Ectodermal cell (in vitro differentiated cells): ENCODE results near the gene ENAH.

Experiments
- H3K27ac ChIP-seq: 2 replicates; pipeline ENCODE4 v1.7.0; 2013; ENCODE audit warnings: mild to moderate bottlenecking, low read depth, low read length; ENCODE audit not compliant: insufficient read depth, poor library complexity, severe bottlenecking
- H3K27me3 ChIP-seq: 2 replicates; pipeline ENCODE4 v1.7.0; 2013; ENCODE audit warnings: mild to moderate bottlenecking, low read length; ENCODE audit not compliant: insufficient read depth, control insufficient read depth, poor library complexity, severe bottlenecking
- H3K36me3 ChIP-seq: one replicate; pipeline ENCODE4 v1.7.0; 2013; ENCODE audit warnings: low read length; ENCODE audit not compliant: control insufficient read depth, insufficient read depth
- H3K4me1 ChIP-seq: one replicate; pipeline ENCODE4 v1.7.0; 2013; ENCODE audit warnings: low read length; ENCODE audit not compliant: control insufficient read depth, insufficient read depth
- H3K4me3 ChIP-seq: 2 replicates; pipeline ENCODE4 v1.7.0; 2013; ENCODE audit warnings: low read depth, low read length, control low read depth; ENCODE audit not compliant: insufficient read depth
- H3K9me3 ChIP-seq: 2 replicates; pipeline ENCODE4 v1.7.0; 2013; ENCODE audit warnings: mild to moderate bottlenecking, low read length, moderate library complexity; ENCODE audit not compliant: control insufficient read depth
- WGBS, 2 experiments: methylation state at CpG; one replicate each; pipeline ENCODE4 v1.1.7; 2013; ENCODE audit warnings: missing lambda C conversion rate in 2 of 2; 5-methylcytosine and 5-hydroxymethylcytosine counted together

The ENAH gene

GRCh38 chr1:225572422-225572821 is 80.5 kb downstream of the ENAH start:
- H3K36me3 ChIP-seq: no peaks in the 10 kb centered on the region
- 97 to 98% methylated on average over 3 of the region's 3 CpGs for WGBS, 2 experiments
- no peak overlapping the region for H3K4me3 ChIP-seq
- peaks cover 9% of the 10 kb centered on the region for H3K4me1 ChIP-seq
- H3K27ac ChIP-seq: no peak overlapping the region
- no peaks in the 10 kb centered on the region for H3K9me3 ChIP-seq
- no peaks in the 10 kb centered on the region for H3K27me3 ChIP-seq

- Histone ChIP-seq H3K4me3 (no peak overlapping the region), H3K4me1 (peaks cover 6% of the 10 kb centered on the region), H3K27me3 (no peaks in the 10 kb centered on the region), H3K27ac (no peak overlapping the region), H3K9me3 (no peaks in the 10 kb centered on the region), H3K36me3 (peaks cover 4% of the 10 kb centered on the region)
- WGBS, 2 experiments: 81 to 87% methylated on average over 1 to 2 of the region's 2 CpGs
These were observed 85.1 kb downstream of the ENAH start for GRCh38 chr1:225567789-225568188.

GRCh38 chr1:225565847-225566246 is 87.1 kb downstream of the ENAH start:
- H3K27ac ChIP-seq: no peak overlapping the region

GRCh38 chr1:225561675-225562074 is 91.2 kb downstream of the ENAH start:
- Histone ChIP-seq H3K36me3 (peaks cover 17% of the 10 kb centered on the region), H3K4me1 (no peaks in the 10 kb centered on the region), H3K4me3 (no peak overlapping the region), H3K27me3 (no peaks in the 10 kb centered on the region), H3K9me3 (no peaks in the 10 kb centered on the region), H3K27ac (no peak overlapping the region)
- 96% methylated on average over 5 of the region's 5 CpGs for WGBS, 2 experiments

More at GRCh38 chr1:225565847-225566246, 87.1 kb downstream of the ENAH start:
- Histone ChIP-seq H3K9me3 (no peaks in the 10 kb centered on the region), H3K36me3 (peaks cover 4% of the 10 kb centered on the region), H3K27me3 (no peaks in the 10 kb centered on the region), H3K4me1 (peaks cover 6% of the 10 kb centered on the region), H3K4me3 (no peak overlapping the region)
- 90 to 91% methylated on average over 7 of the region's 7 CpGs for WGBS, 2 experiments

GRCh38 chr1:225559902-225560301 is 93.0 kb downstream of the ENAH start:
- WGBS, 2 experiments: 89 to 94% methylated on average over 3 of the region's 3 CpGs

GRCh38 chr1:225559326-225559725 is 93.6 kb downstream of the ENAH start:
- WGBS, 2 experiments: 85 to 91% methylated on average over 1 of the region's 2 CpGs
- peaks cover 16% of the 10 kb centered on the region for H3K36me3 ChIP-seq
- no peaks in the 10 kb centered on the region for H3K9me3 ChIP-seq
- H3K4me3 ChIP-seq: no peak overlapping the region
- no peaks in the 10 kb centered on the region for H3K4me1 ChIP-seq
- H3K27me3 ChIP-seq: no peaks in the 10 kb centered on the region
- H3K27ac ChIP-seq: no peak overlapping the region

More at GRCh38 chr1:225559902-225560301, 93.0 kb downstream of the ENAH start:
- Histone ChIP-seq H3K4me3 (no peak overlapping the region), H3K27ac (no peak overlapping the region), H3K9me3 (no peaks in the 10 kb centered on the region), H3K4me1 (no peaks in the 10 kb centered on the region), H3K27me3 (no peaks in the 10 kb centered on the region), H3K36me3 (peaks cover 16% of the 10 kb centered on the region)

GRCh38 chr1:225556694-225557093 is 96.2 kb downstream of the ENAH start:
- Histone ChIP-seq H3K4me3 (no peak overlapping the region), H3K36me3 (peaks cover 16% of the 10 kb centered on the region), H3K9me3 (no peaks in the 10 kb centered on the region), H3K4me1 (no peaks in the 10 kb centered on the region), H3K27ac (no peak overlapping the region), H3K27me3 (no peaks in the 10 kb centered on the region)
- WGBS, 2 experiments: 97 to 100% methylated on average over 1 of the region's 1 CpG

- Histone ChIP-seq H3K4me3 (no peak overlapping the region), H3K36me3 (peaks cover 16% of the 10 kb centered on the region), H3K4me1 (no peaks in the 10 kb centered on the region), H3K27me3 (no peaks in the 10 kb centered on the region), H3K27ac (no peak overlapping the region), H3K9me3 (no peaks in the 10 kb centered on the region)
- 88 to 94% methylated on average over 3 of the region's 4 CpGs for WGBS, 2 experiments
These were observed 97.1 kb downstream of the ENAH start for GRCh38 chr1:225555821-225556220.

GRCh38 chr1:225554216-225554812 is 98.6 kb downstream of the ENAH start:
- Histone ChIP-seq H3K9me3 (no peaks in the 10 kb centered on the region), H3K27ac (no peak overlapping the region), H3K4me1 (no peaks in the 10 kb centered on the region), H3K36me3 (peaks cover 10% of the 10 kb centered on the region), H3K27me3 (no peaks in the 10 kb centered on the region), H3K4me3 (no peak overlapping the region)
- 75 to 86% methylated on average over 2 of the region's 2 CpGs for WGBS, 2 experiments

GRCh38 chr1:225549821-225550220 is 103.1 kb downstream of the ENAH start:
- Histone ChIP-seq H3K4me3 (no peak overlapping the region), H3K36me3 (no peaks in the 10 kb centered on the region), H3K9me3 (no peaks in the 10 kb centered on the region), H3K27ac (no peak overlapping the region), H3K27me3 (no peaks in the 10 kb centered on the region), H3K4me1 (no peaks in the 10 kb centered on the region)
- WGBS, 2 experiments: 94% methylated on average over 2 of the region's 2 CpGs
